Left ventricle myocardium inferior (tissue), 1 donor: ENCODE results near the gene CHRNA1. TPM values are rescaled to one million over a fixed set of nuclear protein-coding genes. Genes with fewer than 3 reads are reported as not detected.
"Not testable (repeated sequence)": the region's sequence is repeated elsewhere in the genome, so short reads cannot be mapped to it uniquely, and the experiment has no call there.

ENCODE experiments used
- DNase-seq: peaks from one replicate; pipeline ENCODE4 v3.0.0-alpha.2; 2020
- H3K27ac ChIP-seq: fragments of 200-600 bp; replicated peaks from 2 replicates; pipeline ENCODE4 v1.8.0; 2021
- H3K27me3 ChIP-seq: fragments of 200-600 bp; 2 replicates; pipeline ENCODE4 v1.8.0; 2021; ENCODE audit warnings: low read depth
- H3K36me3 ChIP-seq: fragments of 200-600 bp; 2 replicates; pipeline ENCODE4 v1.8.0; 2021
- H3K4me1 ChIP-seq: fragments of 200-600 bp; 2 replicates; pipeline ENCODE4 v1.8.0; 2021
- H3K4me3 ChIP-seq: fragments of 200-600 bp; 2 replicates; pipeline ENCODE4 v1.8.0; 2021; ENCODE audit warnings: mild to moderate bottlenecking, moderate library complexity
- H3K9me3 ChIP-seq: fragments of 200-600 bp; replicated peaks from 2 replicates; pipeline ENCODE4 v1.8.0; 2021
- CTCF ChIP-seq: fragments of 200-600 bp; IDR thresholded peaks from 2 replicates; pipeline ENCODE4 v1.8.0; 2021; ENCODE audit warnings: antibody characterized with exemption, mild to moderate bottlenecking, borderline replicate concordance
- intact Hi-C: fragments of 100-400 bp; cut with micrococcal nuclease; formaldehyde crosslinking; loops from one replicate; pipeline ENCODE4 v1.11.0; 2022
- total RNA-seq: library from RNA; stranded (reverse); fragmentation: NEBNext Ultra II Directional; extraction: Animal tissue kit (Norgen Biotek cat#: 25700); gene quantifications from one replicate; pipeline ENCODE4 v1.2.1, GENCODE V29; 2021
- donor health status: DM: no; HTN: yes; CAD: no; lungs with severe emphysema.

The CHRNA1 gene
- total RNA-seq, 1 donor from 2014 or later, result 0.33 TPM

GRCh38 chr2:174717916-174718315, 46.4 kb downstream of the CHRNA1 start:
- H3K27me3 ChIP-seq, result no peaks in the 10 kb centered on the region

GRCh38 chr2:174717273-174717672, 47.0 kb downstream of the CHRNA1 start:
- no peaks in the 10 kb centered on the region for H3K27me3 ChIP-seq
- no peaks in the 10 kb centered on the region for H3K36me3 ChIP-seq
- H3K4me3 ChIP-seq, result no peak overlapping the region
- H3K27ac ChIP-seq, result no peak overlapping the region
- DNase-seq, result no peak
- no peak for TF ChIP-seq CTCF
- H3K9me3 ChIP-seq, result peaks cover 3% of the 10 kb centered on the region
- intact Hi-C loops, result no loop called here
- H3K4me1 ChIP-seq, result no peaks in the 10 kb centered on the region

More at GRCh38 chr2:174717916-174718315, 46.4 kb downstream of the CHRNA1 start:
- Histone ChIP-seq H3K36me3 (no peaks in the 10 kb centered on the region), H3K27ac (no peak overlapping the region), H3K4me1 (no peaks in the 10 kb centered on the region), H3K9me3 (peaks cover 3% of the 10 kb centered on the region), H3K4me3 (no peak overlapping the region)
- intact Hi-C loops, result no loop called here
- DNase-seq, result no peak
- TF ChIP-seq CTCF, result no peak

- no peaks in the 10 kb centered on the region for H3K4me1 ChIP-seq
- H3K27ac ChIP-seq, result no peak overlapping the region
- intact Hi-C loops, result no loop called here
- TF ChIP-seq CTCF, result no peak
- no peaks in the 10 kb centered on the region for H3K27me3 ChIP-seq
- no peaks in the 10 kb centered on the region for H3K36me3 ChIP-seq
- peaks cover 3% of the 10 kb centered on the region for H3K9me3 ChIP-seq
- no peak overlapping the region for H3K4me3 ChIP-seq
- DNase-seq, result no peak
These were observed 47.5 kb downstream of the CHRNA1 start for GRCh38 chr2:174716785-174717184.

DNA sequence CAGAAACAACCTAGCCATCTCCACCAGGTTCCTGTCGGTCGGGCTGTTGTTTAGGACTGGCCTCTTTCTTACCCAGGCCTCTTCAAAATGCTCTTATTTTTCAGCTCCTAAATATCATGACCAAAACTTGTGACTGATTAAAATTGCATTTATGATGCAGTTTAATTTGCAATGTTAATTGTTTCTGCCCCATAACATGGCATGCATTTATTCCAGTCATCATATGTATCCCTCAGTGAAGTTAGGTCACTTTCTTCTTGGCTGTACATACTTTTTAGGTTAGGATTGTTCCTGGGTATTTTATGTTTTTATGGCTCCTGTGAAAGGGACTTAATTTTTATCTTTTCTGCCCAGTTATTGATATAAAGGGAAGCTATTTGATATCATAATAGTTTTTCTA, 50.6 kb downstream of the CHRNA1 start:
- no peaks in the 10 kb centered on the region for H3K4me1 ChIP-seq
- no peaks in the 10 kb centered on the region for H3K9me3 ChIP-seq
- H3K27me3 ChIP-seq, result peaks cover 9% of the 10 kb centered on the region
- DNase-seq, result no peak
- H3K36me3 ChIP-seq, result no peaks in the 10 kb centered on the region
- intact Hi-C loops, result no loop called here
- H3K27ac ChIP-seq, result no peak overlapping the region
- TF ChIP-seq CTCF, result no peak
- H3K4me3 ChIP-seq, result no peak overlapping the region

DNA sequence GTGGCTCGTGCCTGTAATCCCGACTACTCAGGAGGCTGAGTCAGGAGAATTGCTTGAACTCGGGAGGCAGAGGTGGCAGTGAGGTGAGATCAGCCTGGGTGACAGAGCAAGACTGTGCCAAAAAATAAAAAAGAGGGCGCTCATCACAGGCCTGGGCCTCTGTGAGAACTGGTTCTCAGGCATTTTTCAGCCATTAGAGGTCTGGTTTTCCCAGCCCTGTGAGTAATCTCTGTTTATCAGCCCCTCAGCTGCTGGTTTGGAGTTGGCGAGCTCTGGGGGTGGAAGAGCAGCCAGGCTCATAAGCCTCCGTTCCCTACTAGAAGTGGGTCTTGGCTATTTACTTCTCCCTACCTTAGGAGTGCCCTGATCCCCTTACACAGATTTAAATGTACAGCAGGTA, 53.1 kb downstream of the CHRNA1 start:
- H3K36me3 ChIP-seq, result no peaks in the 10 kb centered on the region
- intact Hi-C loops, result no loop called here
- no peaks in the 10 kb centered on the region for H3K4me1 ChIP-seq
- no peak for DNase-seq
- TF ChIP-seq CTCF, result no peak
- H3K4me3 ChIP-seq, result no peak overlapping the region
- H3K9me3 ChIP-seq, result no peaks in the 10 kb centered on the region
- H3K27me3 ChIP-seq, result peaks cover 32% of the 10 kb centered on the region
- no peak overlapping the region for H3K27ac ChIP-seq

DNA sequence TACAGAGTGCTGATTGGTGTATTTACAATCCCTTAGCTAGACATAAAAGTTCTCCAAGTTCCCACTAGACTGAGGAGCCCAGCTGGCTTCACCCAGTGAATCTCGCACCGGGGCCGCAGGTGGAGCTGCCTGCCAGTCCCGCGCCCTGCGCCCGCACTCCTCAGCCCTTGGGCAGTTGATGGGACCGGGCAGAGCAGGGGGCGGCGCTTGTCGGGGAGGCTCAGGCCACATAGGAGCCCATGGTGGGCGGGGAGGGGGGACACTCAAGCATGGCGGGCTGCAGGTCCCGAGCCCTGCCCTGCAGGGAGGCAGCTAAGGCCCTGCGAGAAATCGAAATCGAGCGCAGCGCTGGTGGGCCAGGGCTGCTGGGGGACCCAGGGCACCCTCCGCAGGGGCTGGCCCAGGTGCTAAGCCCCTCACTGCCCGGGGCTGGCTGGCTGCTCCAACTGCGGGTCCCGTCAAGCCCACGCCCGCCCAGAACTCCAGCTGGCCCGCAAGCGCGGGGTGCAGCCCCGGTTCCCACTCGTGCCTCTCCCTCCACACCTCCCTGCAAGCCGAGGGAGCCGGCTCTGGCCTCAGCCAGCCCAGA, 54.8 kb downstream of the CHRNA1 start:
- peaks cover 41% of the 10 kb centered on the region for H3K27me3 ChIP-seq
- H3K27ac ChIP-seq, H3K4me1 ChIP-seq, H3K4me3 ChIP-seq, DNase-seq, H3K9me3 ChIP-seq, intact Hi-C loops, H3K36me3 ChIP-seq: not testable (repeated sequence)
